PC-3 (cell line): Measurements from ENCODE around the gene TCEANC2. TPM values are rescaled to one million over a fixed set of nuclear protein-coding genes. Genes with fewer than 3 reads are reported as not detected.

Experiments
- ATAC-seq: fragments of 200-7000 bp; cut with Tn5 transposase; 2 replicates; pipeline ENCODE4 v1.9.1; 2020; ENCODE audit warnings: mild to moderate bottlenecking, moderate library complexity
- BruUV-seq: library from RNA; stranded (reverse); fragments of 400-500 nt; replicated peaks from 2 replicates; lab custom pipeline; 2021; lab: Mats Ljungman, UMichigan
- CTCF ChIA-PET: fragments of 300-600 bp; sonication (Branson Sonifier 250); formaldehyde crosslinking; loops from one replicate; lab custom pipeline; 2022; ENCODE audit warnings: antibody characterized with exemption; lab: Charles Lee
- POLR2A ChIA-PET: fragments of 300-600 bp; sonication (Branson Sonifier 250); formaldehyde crosslinking; loops from one replicate; lab custom pipeline; 2022; ENCODE audit warnings: antibody characterized with exemption; ENCODE audit not compliant: unreplicated experiment; lab: Charles Lee
- DNase-seq: peaks from one replicate; pipeline ENCODE4 v3.0.0-alpha.2; 2015
- H2AFZ ChIP-seq: fragments of 300-600 bp; sonication (generic); 2 replicates; pipeline ENCODE4 v1.6.0; 2016; ENCODE audit warnings: antibody characterized with exemption, low read length
- H3F3A ChIP-seq: fragments of 300-600 bp; sonication (generic); one replicate; pipeline ENCODE4 v1.6.0; 2017; ENCODE audit warnings: antibody characterized with exemption, low read length, control low read depth, mild to moderate bottlenecking; ENCODE audit not compliant: unreplicated experiment
- H3K27ac ChIP-seq: fragments of 300-600 bp; sonication (generic); 2 replicates; pipeline ENCODE4 v1.5.1; 2016; ENCODE audit warnings: mild to moderate bottlenecking, low read length
- H3K27me3 ChIP-seq: fragments of 300-600 bp; sonication (generic); 2 replicates; pipeline ENCODE4 v1.6.1; 2016; ENCODE audit warnings: low read length, mixed read lengths
- H3K36me3 ChIP-seq: fragments of 300-600 bp; sonication (generic); 2 replicates; pipeline ENCODE4 v1.6.1; 2016; ENCODE audit warnings: low read depth, mixed run types, low read length, mixed read lengths
- H3K4me1 ChIP-seq: fragments of 300-600 bp; sonication (generic); 2 replicates; pipeline ENCODE4 v1.5.1; 2016; ENCODE audit warnings: low read length; ENCODE audit not compliant: insufficient read depth
- H3K4me2 ChIP-seq: fragments of 300-600 bp; sonication (generic); 2 replicates; pipeline ENCODE4 v1.6.0; 2016; ENCODE audit warnings: low read length
- H3K4me3 ChIP-seq: fragments of 300-600 bp; sonication (generic); 2 replicates; pipeline ENCODE4 v1.5.1; 2016; ENCODE audit warnings: mild to moderate bottlenecking, low read length, mixed read lengths
- H3K79me2 ChIP-seq: fragments of 300-600 bp; sonication (generic); 2 replicates; pipeline ENCODE4 v1.6.1; 2017; ENCODE audit warnings: low read length, mixed read lengths
- H3K9ac ChIP-seq: fragments of 300-600 bp; sonication (generic); 2 replicates; pipeline ENCODE4 v1.6.0; 2016; ENCODE audit warnings: mild to moderate bottlenecking, low read length
- H3K9me2 ChIP-seq: fragments of 300-600 bp; sonication (generic); replicated peaks from 2 replicates; pipeline ENCODE4 v1.6.1; 2016; ENCODE audit warnings: mixed run types, low read length, mixed read lengths
- H3K9me3 ChIP-seq: fragments of 300-600 bp; sonication (generic); 2 replicates; pipeline ENCODE4 v1.6.1; 2016; ENCODE audit warnings: low read length, mixed read lengths
- H4K20me1 ChIP-seq: fragments of 300-600 bp; sonication (generic); 2 replicates; pipeline ENCODE4 v1.6.1; 2016; ENCODE audit warnings: low read length, mixed read lengths
- EZH2 ChIP-seq: fragments of 300-600 bp; sonication (generic); IDR thresholded peaks from one replicate; pipeline ENCODE4 v1.6.1; 2017; ENCODE audit warnings: antibody characterized with exemption, mild to moderate bottlenecking, low read length; ENCODE audit not compliant: unreplicated experiment
- EZH2phosphoT487 ChIP-seq: fragments of 300-600 bp; sonication (generic); IDR thresholded peaks from 2 replicates; pipeline ENCODE4 v1.6.1; 2018; ENCODE audit warnings: mild to moderate bottlenecking, antibody characterized with exemption, low read length, borderline replicate concordance
- intact Hi-C: fragments of 100-400 bp; cut with micrococcal nuclease; formaldehyde crosslinking; loops from 2 replicates; pipeline ENCODE4 v1.9.0; 2023
- total RNA-seq: library from RNA; depleted of rRNA; stranded (reverse); fragments of >200 nt; gene quantifications from 2 replicates; pipeline ENCODE4 v1.2.3, GENCODE V29; 2014
- TF ChIP-seq, protein P1 (sequence below): fragments of 300-600 bp; sonication (generic); conservative IDR thresholded peaks from 2 replicates; pipeline ENCODE4 v1.5.1; 2017; ENCODE audit warnings: antibody characterized with exemption, low read depth, mild to moderate bottlenecking, low read length

The TCEANC2 gene
- total RNA-seq, 1 experiment from 2014 or later = 4.2 TPM

DNA sequence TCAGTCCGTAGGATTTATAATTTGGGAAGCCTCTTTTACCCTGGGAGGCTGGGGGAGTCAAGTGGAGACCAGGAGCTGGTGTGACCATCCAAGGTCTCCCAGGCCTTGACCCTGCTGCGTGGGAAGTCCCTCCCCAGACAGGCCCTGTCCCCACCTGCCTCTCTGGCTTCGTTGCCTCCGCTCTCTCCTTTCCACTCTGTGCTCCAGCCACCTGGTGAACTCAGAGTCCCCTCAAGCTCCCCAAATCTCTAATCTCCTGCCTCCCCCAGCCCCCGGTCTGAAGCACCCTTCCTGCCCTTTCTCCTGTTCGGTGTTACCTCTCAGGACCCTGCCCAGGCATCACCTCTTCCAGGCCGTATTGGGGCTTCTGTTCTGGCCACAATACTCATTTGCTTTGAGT lies 71.5 kb downstream of the TCEANC2 start:
- Histone ChIP-seq H3K9ac (no peak overlapping the region), H3K4me1 (peaks cover 4% of the 10 kb centered on the region; the same call in 1 of the 2 replicates), H3K36me3 (no peaks in the 10 kb centered on the region), H3K9me2 (no peaks in the 10 kb centered on the region), H3K27me3 (no peaks in the 10 kb centered on the region), H3K79me2 (no peaks in the 10 kb centered on the region), H3K27ac (no peak overlapping the region), H3K4me2 (no peak overlapping the region), H2AFZ (no peak overlapping the region), H4K20me1 (no peaks in the 10 kb centered on the region), H3K9me3 (no peaks in the 10 kb centered on the region), H3K4me3 (no peak overlapping the region), H3F3A (no peaks in the 10 kb centered on the region)
- BruUV-seq = no TSS peak
- CTCF ChIA-PET = no interaction called here
- no peak for ATAC-seq
- TF ChIP-seq, protein P1, sequence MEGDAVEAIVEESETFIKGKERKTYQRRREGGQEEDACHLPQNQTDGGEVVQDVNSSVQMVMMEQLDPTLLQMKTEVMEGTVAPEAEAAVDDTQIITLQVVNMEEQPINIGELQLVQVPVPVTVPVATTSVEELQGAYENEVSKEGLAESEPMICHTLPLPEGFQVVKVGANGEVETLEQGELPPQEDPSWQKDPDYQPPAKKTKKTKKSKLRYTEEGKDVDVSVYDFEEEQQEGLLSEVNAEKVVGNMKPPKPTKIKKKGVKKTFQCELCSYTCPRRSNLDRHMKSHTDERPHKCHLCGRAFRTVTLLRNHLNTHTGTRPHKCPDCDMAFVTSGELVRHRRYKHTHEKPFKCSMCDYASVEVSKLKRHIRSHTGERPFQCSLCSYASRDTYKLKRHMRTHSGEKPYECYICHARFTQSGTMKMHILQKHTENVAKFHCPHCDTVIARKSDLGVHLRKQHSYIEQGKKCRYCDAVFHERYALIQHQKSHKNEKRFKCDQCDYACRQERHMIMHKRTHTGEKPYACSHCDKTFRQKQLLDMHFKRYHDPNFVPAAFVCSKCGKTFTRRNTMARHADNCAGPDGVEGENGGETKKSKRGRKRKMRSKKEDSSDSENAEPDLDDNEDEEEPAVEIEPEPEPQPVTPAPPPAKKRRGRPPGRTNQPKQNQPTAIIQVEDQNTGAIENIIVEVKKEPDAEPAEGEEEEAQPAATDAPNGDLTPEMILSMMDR = no peak
- no peak for TF ChIP-seq EZH2
- no peak for TF ChIP-seq EZH2phosphoT487
- POLR2A ChIA-PET = no interaction called here
- no peak for DNase-seq
- intact Hi-C loops = no loop called here

DNA sequence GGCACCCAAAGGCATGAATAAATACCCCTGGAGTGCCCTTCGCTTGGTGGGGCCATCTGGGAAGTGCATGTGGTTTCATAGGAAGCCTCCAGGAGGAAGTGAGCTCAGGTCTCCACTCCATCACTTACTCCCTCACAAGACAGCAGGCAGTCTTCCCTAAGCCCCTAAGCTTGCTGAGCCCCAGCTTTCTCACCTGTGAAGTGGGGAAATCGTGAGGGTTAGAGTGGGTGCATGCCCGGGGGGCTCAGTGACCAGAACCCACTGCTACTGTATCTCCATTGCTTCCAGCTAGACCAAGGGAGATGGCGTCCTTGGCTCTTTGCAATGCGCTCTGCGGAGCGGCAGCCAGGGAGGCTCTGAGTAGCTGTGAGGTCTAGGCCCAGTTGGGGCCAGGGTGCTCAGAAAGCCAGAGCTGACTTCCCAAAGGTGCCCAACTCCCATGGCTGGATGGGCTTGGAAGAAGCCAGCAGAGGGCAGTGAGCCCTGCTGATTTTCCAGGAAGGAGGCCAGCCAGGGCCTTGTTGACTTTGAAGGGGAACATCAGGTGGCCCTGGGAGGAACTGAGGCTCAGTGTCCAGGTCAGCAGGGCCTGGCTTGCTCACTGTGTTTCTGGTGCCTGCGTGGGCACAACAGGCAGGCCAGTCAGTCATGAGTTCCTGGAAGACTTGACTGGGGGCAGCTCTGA lies 72.1 kb downstream of the TCEANC2 start:
- no peaks in the 10 kb centered on the region for H3K9me3 ChIP-seq
- ChIA-PET POLR2A (interaction anchor here (0.6 kb wide), 1 partner anchor 44 kb away, joined by 5 read pairs; no protein-coding TSS in a partner anchor), CTCF (no interaction called here)
- H2AFZ ChIP-seq = no peak overlapping the region
- no peak for TF ChIP-seq EZH2
- TF ChIP-seq, protein P1 = peak; percentile 40; the same call in 1 of the 2 replicates
- H3K9me2 ChIP-seq = no peaks in the 10 kb centered on the region
- H3K9ac ChIP-seq = no peak overlapping the region
- H3K4me1 ChIP-seq = peaks cover 4% of the 10 kb centered on the region; the same call in 1 of the 2 replicates
- DNase-seq (peak; percentile 21), ATAC-seq (no peak)
- no TSS peak for BruUV-seq
- H3F3A ChIP-seq = no peaks in the 10 kb centered on the region
- H3K36me3 ChIP-seq = no peaks in the 10 kb centered on the region
- H3K27ac ChIP-seq = no peak overlapping the region
- H3K79me2 ChIP-seq = no peaks in the 10 kb centered on the region
- intact Hi-C loops = no loop called here
- no peaks in the 10 kb centered on the region for H4K20me1 ChIP-seq
- no peaks in the 10 kb centered on the region for H3K27me3 ChIP-seq
- H3K4me3 ChIP-seq = no peak overlapping the region
- H3K4me2 ChIP-seq = no peak overlapping the region

DNA sequence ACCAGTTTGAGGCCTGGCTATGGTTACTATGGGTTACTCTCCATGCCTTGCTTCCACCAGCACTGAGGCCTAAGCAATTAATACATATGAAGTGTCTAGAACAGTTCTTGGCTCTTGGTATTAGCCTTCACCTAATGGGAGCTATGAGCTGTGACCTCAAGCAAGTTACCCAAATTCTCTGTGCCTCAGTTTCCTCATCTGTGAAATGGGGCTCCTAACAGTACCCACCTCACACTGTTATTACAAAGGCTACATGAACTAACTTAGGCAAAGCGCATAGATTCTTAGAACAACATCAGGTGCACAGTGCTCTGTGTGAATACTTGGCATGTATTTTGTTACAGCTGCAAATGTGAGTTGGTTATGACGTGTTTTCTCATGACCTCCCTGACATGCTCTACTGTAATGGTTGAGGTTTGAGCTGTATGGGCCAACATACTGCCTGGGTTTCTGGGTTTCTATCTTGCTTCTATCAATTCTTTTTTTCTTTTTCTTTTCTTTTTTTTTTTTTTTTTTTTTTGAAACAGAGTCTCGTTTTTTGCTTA lies 72.9 kb downstream of the TCEANC2 start:
- DNase-seq = no peak
- Histone ChIP-seq H3K4me1 (peaks cover under 1% of the 10 kb centered on the region; the same call in 1 of the 2 replicates), H3K79me2 (no peaks in the 10 kb centered on the region), H3K9me2 (no peaks in the 10 kb centered on the region), H3K27ac (no peak overlapping the region), H3F3A (no peaks in the 10 kb centered on the region), H3K36me3 (no peaks in the 10 kb centered on the region), H3K4me2 (no peak overlapping the region), H3K9ac (no peak overlapping the region), H4K20me1 (no peaks in the 10 kb centered on the region), H3K27me3 (no peaks in the 10 kb centered on the region), H3K9me3 (no peaks in the 10 kb centered on the region), H2AFZ (no peak overlapping the region), H3K4me3 (no peak overlapping the region)
- CTCF ChIA-PET = interaction anchor here (0.6 kb wide), 1 partner anchor 56 kb away, joined by 8 read pairs; no protein-coding TSS in a partner anchor
- no peak for ATAC-seq
- BruUV-seq = no TSS peak
- no peak for TF ChIP-seq EZH2
- TF ChIP-seq, protein P1 = no peak
- no peak for TF ChIP-seq EZH2phosphoT487
- intact Hi-C loops = no loop called here
- POLR2A ChIA-PET = no interaction called here
